H9 (cell line): ENCODE measurements around the gene STAB2. TPM values are rescaled to one million over a fixed set of nuclear protein-coding genes. Genes with fewer than 3 reads are reported as not detected.

Source experiments
- DNase-seq: peaks from one replicate; pipeline ENCODE4 v3.0.0-alpha.2; 2017
- H2AFZ ChIP-seq: one replicate; pipeline ENCODE4 v1.6.1; 2013; ENCODE audit warnings: mild to moderate bottlenecking, low read length, control low read depth, moderate library complexity
- H2AK5ac ChIP-seq: 2 replicates; pipeline ENCODE4 v1.6.1; 2013; ENCODE audit warnings: low read length, control low read depth, mixed read lengths; ENCODE audit not compliant: insufficient read length
- H2BK120ac ChIP-seq: one replicate; pipeline ENCODE4 v1.6.1; 2013; ENCODE audit warnings: low read depth, mild to moderate bottlenecking, low read length, control low read depth, inconsistent platforms; ENCODE audit not compliant: poor library complexity, severe bottlenecking
- H2BK12ac ChIP-seq: 2 replicates; pipeline ENCODE4 v1.6.1; 2013; ENCODE audit warnings: low read length, control low read depth, mixed read lengths, low read depth; ENCODE audit not compliant: insufficient read length
- H2BK15ac ChIP-seq: 2 replicates; pipeline ENCODE4 v1.6.1; 2013; ENCODE audit warnings: low read depth, low read length, control low read depth
- H2BK20ac ChIP-seq: one replicate; pipeline ENCODE4 v1.6.1; 2013; ENCODE audit warnings: low read depth, mild to moderate bottlenecking, low read length, control low read depth, inconsistent platforms; ENCODE audit not compliant: poor library complexity, severe bottlenecking
- H2BK5ac ChIP-seq: 2 replicates; pipeline ENCODE4 v1.6.1; 2013; ENCODE audit warnings: low read length, control low read depth, mixed read lengths; ENCODE audit not compliant: insufficient read length
- H3K14ac ChIP-seq: 2 replicates; pipeline ENCODE4 v1.6.1; 2013; ENCODE audit warnings: low read length, control low read depth; ENCODE audit not compliant: insufficient read depth
- H3K18ac ChIP-seq: 2 replicates; pipeline ENCODE4 v1.6.1; 2013; ENCODE audit warnings: low read depth, mild to moderate bottlenecking, mixed read lengths, low read length, control low read depth; ENCODE audit not compliant: insufficient read length
- H3K23ac ChIP-seq: 2 replicates; pipeline ENCODE4 v1.6.1; 2013; ENCODE audit warnings: low read length, control low read depth, mixed read lengths, low read depth; ENCODE audit not compliant: insufficient read length
- H3K23me2 ChIP-seq: 2 replicates; pipeline ENCODE4 v1.6.1; 2013; ENCODE audit warnings: low read depth, mild to moderate bottlenecking, mixed read lengths, low read length, control low read depth; ENCODE audit not compliant: insufficient read length, poor library complexity, severe bottlenecking
- H3K27ac ChIP-seq: 2 replicates; pipeline ENCODE4 v1.5.1; 2013; ENCODE audit warnings: low read length, control low read depth, mixed read lengths, low read depth; ENCODE audit not compliant: insufficient read length
- H3K27me3 ChIP-seq: 2 replicates; pipeline ENCODE4 v1.6.1; 2013; ENCODE audit warnings: low read length, control low read depth, inconsistent platforms; ENCODE audit not compliant: insufficient read depth
- H3K4ac ChIP-seq: 2 replicates; pipeline ENCODE4 v1.6.1; 2013; ENCODE audit warnings: low read depth, mild to moderate bottlenecking, control low read depth, inconsistent platforms, low read length, moderate library complexity
- H3K4me1 ChIP-seq: 2 replicates; pipeline ENCODE4 v1.6.1; 2013; ENCODE audit warnings: low read length, control low read depth, inconsistent platforms; ENCODE audit not compliant: insufficient read depth
- H3K4me2 ChIP-seq: 2 replicates; pipeline ENCODE4 v1.6.1; 2013; ENCODE audit warnings: low read length, control low read depth, mixed read lengths; ENCODE audit not compliant: insufficient read length, insufficient read depth
- H3K56ac ChIP-seq: 2 replicates; pipeline ENCODE4 v1.6.1; 2013; ENCODE audit warnings: low read depth, mild to moderate bottlenecking, mixed read lengths, low read length, control low read depth; ENCODE audit not compliant: insufficient read length
- H3K79me1 ChIP-seq: 2 replicates; pipeline ENCODE4 v1.6.1; 2013; ENCODE audit warnings: low read depth, mild to moderate bottlenecking, moderate library complexity, low read length, control low read depth, inconsistent platforms; ENCODE audit not compliant: insufficient read depth, poor library complexity, severe bottlenecking
- H3K79me2 ChIP-seq: 2 replicates; pipeline ENCODE4 v1.6.1; 2013; ENCODE audit warnings: low read length, control low read depth, inconsistent platforms; ENCODE audit not compliant: insufficient read depth
- H3K9ac ChIP-seq: 2 replicates; pipeline ENCODE4 v1.6.1; 2013; ENCODE audit warnings: low read length, control low read depth, mixed read lengths; ENCODE audit not compliant: insufficient read length; ENCODE audit errors: extremely low read depth
- H3K9me3 ChIP-seq: one replicate; pipeline ENCODE4 v1.6.1; 2013; ENCODE audit warnings: low read depth, low read length, inconsistent platforms; ENCODE audit not compliant: control insufficient read depth
- H3T11ph ChIP-seq: one replicate; pipeline ENCODE4 v1.6.1; 2013; ENCODE audit warnings: mild to moderate bottlenecking, low read length, control low read depth, inconsistent platforms
- H4K20me1 ChIP-seq: one replicate; pipeline ENCODE4 v1.6.1; 2013; ENCODE audit not compliant: control insufficient read depth, insufficient read length, insufficient read depth
- H4K5ac ChIP-seq: 2 replicates; pipeline ENCODE4 v1.6.1; 2013; ENCODE audit warnings: low read depth, mild to moderate bottlenecking, mixed read lengths, low read length, control low read depth; ENCODE audit not compliant: insufficient read length
- H4K8ac ChIP-seq: replicated peaks from 2 replicates; pipeline ENCODE4 v1.6.1; 2013; ENCODE audit warnings: low read length, control low read depth, mixed read lengths, low read depth; ENCODE audit not compliant: insufficient read length
- H4K91ac ChIP-seq: 2 replicates; pipeline ENCODE4 v1.6.1; 2013; ENCODE audit warnings: low read depth, mild to moderate bottlenecking, moderate library complexity, mixed read lengths, low read length, control low read depth; ENCODE audit not compliant: insufficient read length
- H3K27ac Mint-ChIP-seq, 3 experiments: 2 replicates in 2 of 3; 3 replicates in 1 of 3; pipeline ENCODE4 v1.8.0; 2020 to 2021; ENCODE audit warnings: mixed read lengths in 3 of 3, mild to moderate bottlenecking in 1 of 3, moderate library complexity in 1 of 3
- H3K27me3 Mint-ChIP-seq: 2 replicates; pipeline ENCODE4 v1.8.0; 2021; ENCODE audit warnings: low read depth, mild to moderate bottlenecking, moderate library complexity, mixed read lengths
- H3K36me3 Mint-ChIP-seq, 3 experiments: 2 replicates in 2 of 3; 3 replicates in 1 of 3; pipeline ENCODE4 v1.8.0; 2020 to 2021; ENCODE audit warnings: low read depth in 3 of 3, mixed read lengths in 3 of 3; ENCODE audit not compliant: insufficient read depth in 1 of 3
- H3K4me1 Mint-ChIP-seq, 2 experiments: 2 replicates each; pipeline ENCODE4 v1.8.0; 2020; ENCODE audit warnings: mixed read lengths in 2 of 2
- H3K4me3 Mint-ChIP-seq, 2 experiments: 2 replicates in 1 of 2; 3 replicates in 1 of 2; pipeline ENCODE4 v1.8.0; 2020 to 2021; ENCODE audit warnings: mild to moderate bottlenecking in 2 of 2, mixed read lengths in 2 of 2, moderate library complexity in 1 of 2
- H3K9me3 Mint-ChIP-seq, 2 experiments: 2 replicates in 1 of 2; 3 replicates in 1 of 2; pipeline ENCODE4 v1.8.0; 2020; ENCODE audit warnings: mild to moderate bottlenecking in 2 of 2, mixed read lengths in 2 of 2, moderate library complexity in 1 of 2
- CTCF ChIP-seq: fragments of 200-600 bp; sonication (generic); conservative IDR thresholded peaks from 3 replicates; pipeline ENCODE4 v1.8.0; 2021; ENCODE audit warnings: antibody characterized with exemption, mild to moderate bottlenecking
- WGBS: extraction: QIAGEN DNeasy Blood & Tissue Kit; methylation state at CpG from one replicate; pipeline ENCODE4 v1.1.7; 2013; ENCODE audit warnings: missing lambda C conversion rate, low lambda C conversion rate, mixed read lengths; ENCODE audit not compliant: insufficient read length; ENCODE audit errors: extremely low coverage; 5-methylcytosine and 5-hydroxymethylcytosine counted together
- total RNA-seq: library from RNA; stranded (reverse); gene quantifications from 2 replicates; pipeline ENCODE4 v1.2.1, GENCODE V29; 2021

Gene STAB2
- total RNA-seq, 1 experiment from 2014 or later = 0.02 TPM

GRCh38 chr12:103712216-103712615 is 125.1 kb downstream of the STAB2 start:
- Mint-ChIP-seq H3K27me3 (peaks cover 4% of the 10 kb centered on the region), H3K4me3 (no peak overlapping the region), H3K4me1 (no peaks in the 10 kb centered on the region; a peak in 1 of 4 replicates), H3K36me3 (no peaks in the 10 kb centered on the region), H3K27ac (no peak overlapping the region), H3K9me3 (no peaks in the 10 kb centered on the region)
- no peak for TF ChIP-seq CTCF
- H4K8ac ChIP-seq = no peak overlapping the region
- no peak overlapping the region for H2AK5ac ChIP-seq
- no peaks in the 10 kb centered on the region for H3K79me2 ChIP-seq
- no peak overlapping the region for H3T11ph ChIP-seq
- no CpG with 5 or more reads among the region's 2 CpGs for WGBS
- H3K27ac ChIP-seq = no peak overlapping the region
- no peak overlapping the region for H2AFZ ChIP-seq
- H2BK20ac ChIP-seq = no peak overlapping the region
- no peak overlapping the region for H3K56ac ChIP-seq
- no peak for DNase-seq
- H3K18ac ChIP-seq = no peak overlapping the region
- no peak overlapping the region for H3K4ac ChIP-seq
- H3K9ac ChIP-seq = no peak overlapping the region
- no peak overlapping the region for H3K4me2 ChIP-seq
- no peaks in the 10 kb centered on the region for H3K4me1 ChIP-seq
- no peak overlapping the region for H3K14ac ChIP-seq
- no peaks in the 10 kb centered on the region for H3K27me3 ChIP-seq
- no peaks in the 10 kb centered on the region for H3K9me3 ChIP-seq
- no peak overlapping the region for H3K23ac ChIP-seq
- H2BK5ac ChIP-seq = no peak overlapping the region
- no peaks in the 10 kb centered on the region for H4K20me1 ChIP-seq
- no peak overlapping the region for H2BK12ac ChIP-seq
- no peak overlapping the region for H4K5ac ChIP-seq
- H4K91ac ChIP-seq = no peak overlapping the region
- H2BK120ac ChIP-seq = no peak overlapping the region
- H3K79me1 ChIP-seq = no peaks in the 10 kb centered on the region
- H3K23me2 ChIP-seq = no peaks in the 10 kb centered on the region
- H2BK15ac ChIP-seq = no peak overlapping the region
